ENCODE measurements around the gene TRPM1. TPM values are rescaled to one million over a fixed set of nuclear protein-coding genes. Genes with fewer than 3 reads are reported as not detected.
"Not testable (repeated sequence)": the region's sequence is repeated elsewhere in the genome, so short reads cannot be mapped to it uniquely, and the experiment has no call there.

Gene TRPM1
- total RNA-seq, 1 donor from 2014 or later, result 3.5 TPM

- DNase-seq, result no peak
These were observed 15.0 kb upstream of the TRPM1 start for GRCh38 chr15:31116423-31117030.

DNA sequence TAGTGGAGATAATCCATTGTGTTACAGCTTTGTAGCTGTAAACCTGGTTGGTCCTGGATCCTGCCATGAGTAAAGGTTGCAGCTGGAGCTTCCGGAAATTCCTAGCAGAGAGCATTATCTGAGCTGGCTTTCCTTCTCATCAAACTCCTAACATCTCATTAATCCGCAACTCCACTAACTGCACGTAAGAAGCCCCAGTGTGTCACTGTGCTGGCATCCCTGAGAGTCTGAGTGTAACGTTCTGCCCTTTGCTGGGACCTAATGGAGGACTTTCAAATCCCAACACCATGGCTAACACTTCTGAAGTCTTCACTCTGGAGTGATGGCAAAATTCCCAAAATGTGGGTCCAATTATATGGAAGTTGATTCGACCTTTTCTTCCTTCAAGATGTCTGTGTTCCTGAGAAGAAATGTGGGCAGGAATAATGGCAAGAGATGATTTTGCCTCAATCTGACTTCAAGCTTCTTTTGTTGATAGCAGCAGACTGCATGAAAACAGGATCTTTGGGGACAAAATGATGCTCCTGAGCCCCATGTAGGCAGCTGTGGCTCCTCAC is 9.6 kb upstream of the TRPM1 start:
- no peak for DNase-seq

- DNase-seq, result no peak
These were observed 7.3 kb upstream of the TRPM1 start for GRCh38 chr15:31108836-31109235.

- DNase-seq, result no peak
These were observed 5.2 kb upstream of the TRPM1 start for GRCh38 chr15:31106495-31107300.

DNA sequence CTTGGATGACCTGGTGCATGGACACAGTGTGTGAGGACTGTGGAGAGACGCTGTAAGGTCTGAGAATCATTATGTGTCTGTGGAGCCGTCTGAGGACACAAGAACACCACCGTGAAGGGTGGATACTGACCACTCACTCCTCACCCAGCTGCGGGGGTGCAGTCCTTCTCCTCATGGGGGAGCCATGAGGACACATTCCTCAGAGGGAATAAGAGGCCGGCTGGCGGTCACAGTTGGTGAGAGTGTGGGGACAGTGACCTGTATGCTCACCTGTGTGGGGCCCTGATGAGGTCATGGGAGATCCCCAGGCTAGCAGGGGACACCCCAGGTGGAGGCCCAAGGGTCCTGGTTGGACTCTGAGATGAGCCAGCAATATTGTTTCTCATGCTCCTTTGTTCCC is 2.5 kb upstream of the TRPM1 start:
- DNase-seq, result no peak

DNA sequence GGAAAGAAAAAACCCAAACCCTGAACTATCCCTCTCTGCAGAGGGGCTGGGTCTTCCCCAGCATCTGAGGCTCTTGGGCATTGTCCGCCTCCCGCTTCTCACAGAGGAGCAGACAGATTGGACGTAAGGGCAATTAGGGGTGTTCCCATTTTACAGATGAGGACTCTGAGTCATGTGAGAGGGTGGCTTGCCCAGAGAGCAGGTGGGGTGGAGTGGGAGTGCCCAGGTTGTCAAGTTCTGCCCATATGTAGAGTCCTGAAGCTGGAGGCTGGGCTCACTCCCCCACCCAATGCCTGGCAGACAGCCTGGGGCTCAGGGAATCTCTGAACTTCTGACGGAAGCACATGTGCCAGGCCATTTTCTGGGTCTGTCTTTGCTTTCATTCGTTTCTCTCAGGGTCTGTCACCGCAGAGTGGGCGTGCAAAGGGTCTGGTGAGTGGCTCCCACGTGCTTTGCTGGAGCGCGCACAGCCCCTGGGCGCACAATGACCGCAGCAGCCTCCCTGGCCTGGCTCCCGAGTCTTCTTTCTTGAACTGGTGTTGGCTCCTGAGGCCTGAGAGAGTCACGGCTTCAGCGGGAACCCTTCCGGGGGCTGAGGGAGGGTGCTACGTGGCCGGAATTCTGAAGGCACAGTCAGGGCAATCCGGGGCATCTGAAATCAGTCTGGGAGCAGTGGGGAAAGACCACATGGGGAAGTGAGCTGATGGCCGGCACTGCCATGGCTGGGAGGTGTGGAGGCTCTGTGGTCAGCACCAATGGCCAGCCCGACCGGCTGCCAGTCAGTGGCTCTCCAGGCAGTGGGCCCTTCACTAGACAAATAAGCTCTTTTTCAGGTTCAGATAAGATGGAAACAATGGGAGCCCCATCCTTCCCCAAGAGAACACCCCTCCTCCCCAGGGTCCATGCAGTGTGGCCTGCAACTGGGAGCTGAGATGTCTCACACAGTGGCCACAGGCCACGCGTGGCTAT is 1.1 kb upstream of the TRPM1 start:
- no peak for DNase-seq

GRCh38 chr15:31102039-31102321 is 455 bp upstream of the TRPM1 start:
- no peak for DNase-seq

DNA sequence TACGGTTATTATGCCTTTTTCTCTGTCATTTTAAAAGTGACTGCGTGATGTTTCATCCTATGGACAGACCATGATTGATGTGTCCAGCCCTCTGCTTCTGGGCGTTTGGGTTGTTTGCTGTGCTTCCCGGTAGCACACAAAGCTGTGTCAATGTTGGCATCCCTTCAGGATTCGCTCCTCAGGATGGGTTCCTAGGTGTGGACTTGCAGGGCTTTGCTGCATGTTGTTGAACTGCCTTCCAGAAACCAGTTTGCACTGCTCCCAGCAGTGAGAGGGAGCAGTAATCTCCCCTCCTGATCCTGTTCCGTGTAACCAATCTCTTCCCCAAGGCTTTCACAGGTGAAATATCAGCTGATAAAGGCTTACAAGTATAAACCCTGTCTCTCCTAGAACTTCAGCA is 787 bp downstream of the TRPM1 start:
- DNase-seq, result no peak

DNA sequence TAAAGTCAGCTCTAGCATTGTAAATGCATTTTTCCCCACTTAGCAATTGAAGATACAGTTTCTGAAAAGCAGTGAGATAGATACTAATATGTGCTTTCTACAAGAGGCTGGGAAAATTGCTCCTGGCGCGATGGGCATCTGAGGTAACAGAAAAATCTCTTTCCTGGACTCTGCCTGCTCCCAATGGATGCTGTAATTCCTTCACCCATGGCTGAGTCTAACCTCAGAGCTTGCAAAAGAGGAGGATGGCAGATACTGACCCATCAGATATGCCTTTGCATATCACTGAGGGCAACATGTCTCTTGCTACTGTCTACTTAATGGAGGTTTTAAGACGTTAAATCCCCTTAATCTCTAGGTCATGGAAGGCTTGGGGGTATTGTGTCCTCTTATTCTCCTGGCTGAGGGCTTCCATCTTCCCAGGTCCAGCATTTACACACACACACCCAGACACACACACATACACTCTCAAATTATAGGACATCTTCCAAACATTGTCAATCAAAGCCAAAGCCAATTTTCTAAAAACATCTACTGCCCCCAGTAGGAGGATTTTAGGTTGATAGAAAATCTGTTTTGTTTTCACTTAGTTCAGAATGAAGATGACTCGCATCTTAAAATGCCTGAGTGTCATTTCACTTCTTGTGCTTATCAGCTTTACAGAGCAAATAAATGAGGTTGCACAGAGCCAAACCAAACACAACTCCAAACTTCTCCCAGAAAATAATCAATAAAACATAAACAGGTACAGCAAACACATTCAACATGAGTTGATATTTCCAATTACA is 2.4 kb downstream of the TRPM1 start:
- DNase-seq, result no peak

DNA sequence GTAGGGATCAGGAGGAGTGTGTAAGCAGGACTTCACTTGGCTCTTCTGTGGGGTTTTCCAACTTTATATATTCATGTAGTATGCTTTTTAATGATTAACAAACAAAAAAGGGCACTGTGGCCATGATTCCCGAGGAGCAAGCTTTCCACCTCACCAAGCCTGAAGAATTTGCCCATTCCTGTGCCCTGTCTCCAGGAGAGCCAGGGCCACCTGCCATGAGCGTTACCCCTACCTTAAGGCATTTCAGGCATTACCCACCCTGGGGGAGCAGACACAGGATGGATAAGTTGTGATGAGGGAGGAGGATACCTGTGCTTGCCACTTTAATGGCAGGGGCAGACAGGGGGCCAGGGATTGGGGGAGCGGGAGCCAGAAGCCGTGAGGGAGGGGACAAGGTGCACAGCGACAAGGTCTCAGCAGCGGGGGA is 3.0 kb downstream of the TRPM1 start:
- no peak for DNase-seq

DNA sequence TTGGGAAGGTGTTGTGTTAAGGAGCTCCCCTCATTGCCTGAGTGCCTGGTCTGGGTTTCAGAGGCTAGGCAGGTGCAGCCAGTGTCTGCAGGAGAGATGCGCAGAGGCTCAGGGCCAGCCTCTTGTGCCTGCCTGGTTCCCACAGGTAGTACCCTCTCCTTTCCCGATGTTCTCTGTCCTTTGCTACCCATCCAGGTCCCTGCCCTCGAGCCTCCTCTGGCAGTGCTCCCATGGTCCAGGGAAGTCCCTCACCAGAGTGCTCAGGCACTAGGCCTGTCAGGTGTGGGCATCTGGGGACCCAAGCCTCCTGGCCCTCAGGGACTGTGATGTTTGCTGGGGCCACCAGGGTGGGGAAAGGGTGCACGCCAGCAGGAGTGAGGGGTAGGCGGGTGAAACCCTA is 5.0 kb downstream of the TRPM1 start:
- no peak for DNase-seq

DNA sequence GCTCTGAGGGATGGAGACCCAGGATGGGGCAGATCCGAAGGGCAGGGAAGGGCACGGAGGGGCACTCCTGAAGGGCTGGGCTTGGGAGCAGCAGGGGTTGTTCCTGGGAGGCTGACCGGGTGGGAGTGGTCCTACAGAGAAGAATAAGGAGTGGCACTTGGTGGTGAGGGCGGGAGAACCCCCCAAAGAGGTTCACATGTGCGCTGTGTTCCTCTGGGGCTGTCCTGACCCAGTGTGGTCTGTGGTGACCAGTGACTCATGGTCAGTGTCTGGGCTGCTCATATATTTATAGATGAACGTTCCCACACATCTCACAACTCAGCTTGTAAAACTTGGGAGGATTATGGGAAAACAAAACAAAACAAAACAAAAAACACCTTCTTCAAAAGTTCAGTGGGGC is 10.0 kb downstream of the TRPM1 start:
- DNase-seq, result no peak

DNA sequence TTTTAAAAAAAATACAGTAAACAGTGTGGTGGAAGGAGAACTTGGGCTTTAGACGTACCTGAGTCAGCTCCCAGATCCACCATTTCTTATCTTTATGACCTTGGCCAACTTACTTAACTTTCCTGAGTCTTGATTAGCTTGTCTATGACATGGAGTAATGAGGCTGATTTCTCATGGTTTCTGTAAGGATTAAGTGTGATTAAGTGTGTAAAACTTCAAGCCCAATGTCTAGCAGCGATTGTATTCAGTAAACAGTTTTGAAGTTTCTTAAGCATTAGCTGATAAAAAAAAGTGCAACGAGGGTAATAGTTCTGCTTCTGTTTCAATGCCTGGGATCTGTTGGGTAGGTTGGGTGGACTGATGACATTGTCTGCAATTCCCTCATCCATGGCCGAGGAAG is 10.8 kb downstream of the TRPM1 start:
- DNase-seq, result no peak

DNA sequence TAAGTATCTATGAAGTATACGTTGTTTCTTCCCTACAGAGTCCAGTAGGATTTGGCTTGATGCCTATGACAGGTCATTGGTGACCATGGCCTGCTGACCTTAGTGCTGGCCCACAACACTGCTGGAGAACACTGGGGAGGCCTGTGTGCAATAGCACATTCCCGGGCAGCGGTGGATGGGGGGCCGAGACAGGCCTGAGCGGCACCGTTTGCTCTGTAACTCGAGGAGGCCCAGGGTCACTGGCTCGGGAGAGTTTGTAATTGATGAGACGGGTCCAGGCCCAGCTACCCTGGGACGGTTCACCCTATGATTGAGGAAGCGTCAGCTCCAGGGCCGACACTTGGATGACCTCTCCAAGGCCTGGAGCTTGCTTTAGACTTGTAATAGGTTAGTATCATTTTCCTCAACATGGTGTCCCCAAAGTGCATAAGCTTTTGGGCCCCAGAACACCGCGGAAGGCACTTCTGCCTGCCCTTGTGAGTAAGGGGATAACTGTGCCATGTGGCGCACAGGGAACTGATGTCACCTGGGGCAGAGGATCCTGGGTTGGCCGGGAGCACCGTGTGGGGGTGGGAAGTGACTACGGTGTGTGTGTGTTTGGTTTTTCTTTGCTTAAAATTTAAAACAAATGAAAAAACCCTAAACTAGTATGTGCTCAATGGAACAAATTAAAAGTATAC is 12.0 kb downstream of the TRPM1 start:
- DNase-seq, result no peak

DNA sequence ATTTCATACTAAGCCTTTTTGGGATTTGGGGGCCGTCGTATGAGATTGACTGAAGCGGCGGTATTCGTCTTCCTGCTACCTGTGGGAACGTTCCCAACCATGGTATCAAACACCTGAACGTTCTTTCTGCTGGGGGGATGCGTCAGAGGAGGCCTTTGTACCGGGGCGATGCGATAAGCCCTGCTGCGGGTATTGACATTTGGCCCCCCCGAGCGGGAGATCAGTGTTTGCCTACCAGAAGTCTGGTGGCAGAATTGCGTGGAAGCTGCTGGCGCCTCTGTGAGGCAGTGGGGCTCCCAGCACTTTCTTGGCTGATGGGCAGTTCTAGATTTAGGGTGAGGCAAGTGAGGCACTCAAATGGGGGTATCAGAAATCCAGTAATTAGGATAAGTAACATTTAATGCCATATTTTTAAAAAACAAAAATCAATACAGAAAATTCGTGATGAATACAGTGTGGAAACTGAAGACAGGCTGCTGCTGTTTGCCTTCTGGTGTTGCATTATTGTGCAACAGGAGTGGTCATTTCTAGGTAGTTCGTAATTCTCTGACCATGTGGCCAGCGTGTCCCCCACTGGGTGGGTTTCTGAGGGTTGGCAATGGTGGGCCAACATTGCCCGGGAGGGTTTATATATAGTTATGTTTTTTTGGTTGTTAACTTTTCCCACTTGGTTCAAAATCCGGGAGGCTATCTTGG is 12.7 kb downstream of the TRPM1 start:
- no peak for DNase-seq

GRCh38 chr15:31088041-31088440 is 13.5 kb downstream of the TRPM1 start:
- not testable (repeated sequence) for DNase-seq

- DNase-seq, result no peak
These were observed 15.2 kb downstream of the TRPM1 start for GRCh38 chr15:31086344-31086743.

GRCh38 chr15:31085359-31085758 is 16.2 kb downstream of the TRPM1 start:
- no peak for DNase-seq

- no peak for DNase-seq
These were observed 17.3 kb downstream of the TRPM1 start for GRCh38 chr15:31084176-31084575.

- DNase-seq, result no peak
These were observed 18.1 kb downstream of the TRPM1 start for GRCh38 chr15:31083370-31083780.
